NCI-H526 (cell line): ENCODE results near the gene RNF7.
"Not testable (repeated sequence)": the region's sequence is repeated elsewhere in the genome, so short reads cannot be mapped to it uniquely, and the experiment has no call there.

Experiments
- DNase-seq, 2 experiments: peaks; one replicate each; lab custom pipeline; 2025; lab: John Stamatoyannopoulos, UW

The RNF7 gene

DNA sequence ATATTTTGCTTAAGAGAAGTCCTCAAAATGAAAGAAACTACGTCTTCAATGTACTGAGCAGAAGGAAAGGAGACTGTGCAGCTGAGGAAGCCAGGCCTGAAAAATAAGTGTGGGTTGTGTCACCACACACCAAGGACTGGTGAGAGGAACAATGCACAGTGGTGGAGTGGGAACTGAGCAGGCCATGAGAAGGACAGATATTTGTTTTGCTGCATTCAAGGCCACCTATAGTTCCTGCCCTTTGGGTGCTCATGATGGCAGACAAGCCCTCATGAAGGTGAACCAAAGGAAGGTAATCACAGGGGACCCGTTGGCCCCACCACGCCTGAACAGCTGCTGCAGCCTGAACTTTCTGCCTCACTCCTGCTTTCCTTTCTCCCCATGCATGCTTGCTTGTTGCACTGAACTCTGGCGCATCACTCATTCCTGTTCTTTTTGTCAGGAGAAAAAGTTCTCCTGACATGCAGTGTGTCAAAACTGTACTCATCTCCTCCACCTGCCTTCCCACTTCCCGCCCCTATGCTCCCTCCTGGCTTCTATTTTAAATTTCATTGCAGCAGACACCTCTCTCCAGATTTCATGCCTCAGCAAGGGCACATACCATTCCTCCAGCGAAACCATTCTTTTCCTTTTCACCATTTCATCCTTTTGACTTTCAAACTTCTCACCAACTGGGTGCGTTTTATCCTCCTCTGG lies 2.2 kb upstream of the RNF7 start:
- no peak for DNase-seq

- DNase-seq = no peak
These were observed 1.0 kb upstream of the RNF7 start for GRCh38 chr3:141737093-141737492.

GRCh38 chr3:141737678-141738021 lies 448 bp upstream of the RNF7 start:
- no peak for DNase-seq

DNA sequence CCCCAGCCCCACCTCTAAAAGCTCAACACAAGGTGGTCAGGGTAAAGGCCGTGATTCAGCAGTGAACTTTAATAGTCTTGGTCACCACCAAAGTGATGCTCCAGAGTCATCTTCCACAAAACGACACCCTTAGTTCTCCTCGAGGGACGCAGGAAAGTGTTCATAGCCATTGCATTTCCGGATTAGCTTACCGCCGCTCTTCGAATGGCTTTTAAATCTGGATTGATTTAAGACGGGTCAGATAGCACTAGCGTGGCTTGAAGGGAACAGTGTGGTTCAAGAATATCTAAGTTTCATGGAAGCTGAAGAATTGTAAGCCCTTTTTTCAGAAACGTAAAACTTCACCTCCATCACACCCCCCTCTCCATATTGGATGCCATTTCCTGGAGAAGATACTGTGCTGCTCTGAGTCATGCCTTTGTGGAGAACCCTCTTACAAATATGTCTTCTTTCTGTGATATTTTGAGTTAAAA lies 829 bp downstream of the RNF7 start:
- peak in 1 of 2 experiments; percentile 47 for DNase-seq

GRCh38 chr3:141739731-141740130 lies 1.6 kb downstream of the RNF7 start:
- DNase-seq = no peak

- no peak for DNase-seq
These were observed 2.3 kb downstream of the RNF7 start for GRCh38 chr3:141740349-141740748.

- DNase-seq = no peak
These were observed 5.2 kb downstream of the RNF7 start for GRCh38 chr3:141743305-141743704.

DNA sequence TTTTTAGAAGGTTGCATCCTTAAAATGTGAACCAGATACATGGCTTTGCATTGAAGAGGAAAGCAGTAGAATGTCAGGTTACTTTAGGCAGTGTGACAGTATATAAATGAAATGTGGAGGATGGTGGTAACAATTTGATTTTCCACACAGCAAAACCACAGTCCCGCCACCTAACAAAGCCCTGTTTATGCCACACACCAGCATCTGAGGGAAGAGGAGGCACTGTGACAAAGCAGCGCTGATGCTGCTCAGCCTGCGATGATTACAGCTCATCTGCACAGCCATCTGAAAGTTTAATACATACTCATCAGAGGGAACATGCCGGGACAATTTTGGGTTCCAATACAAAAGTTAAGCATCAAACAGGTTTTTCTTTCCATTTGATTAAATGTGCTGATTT lies 8.9 kb downstream of the RNF7 start:
- DNase-seq = no peak

DNA sequence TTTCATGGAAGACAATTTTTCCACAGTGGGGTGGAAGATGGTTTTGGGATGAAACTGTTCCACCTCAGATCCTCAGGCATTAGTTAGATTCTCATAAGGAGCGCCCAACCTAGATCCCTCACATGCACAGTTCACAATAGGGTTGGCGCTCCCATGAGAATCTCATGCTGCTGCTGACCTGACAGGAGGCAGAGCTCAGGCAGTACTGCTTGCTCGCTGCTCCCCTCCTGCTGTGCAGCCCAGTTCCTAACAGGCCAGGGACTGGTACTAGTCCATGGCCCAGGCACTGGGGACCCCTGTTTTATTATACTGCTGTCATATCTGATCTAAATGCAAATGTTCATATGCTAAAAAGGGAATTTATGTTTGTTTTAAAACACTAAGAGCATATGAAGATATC lies 15.3 kb downstream of the RNF7 start:
- DNase-seq = peak in 1 of 2 experiments; percentile 17

DNA sequence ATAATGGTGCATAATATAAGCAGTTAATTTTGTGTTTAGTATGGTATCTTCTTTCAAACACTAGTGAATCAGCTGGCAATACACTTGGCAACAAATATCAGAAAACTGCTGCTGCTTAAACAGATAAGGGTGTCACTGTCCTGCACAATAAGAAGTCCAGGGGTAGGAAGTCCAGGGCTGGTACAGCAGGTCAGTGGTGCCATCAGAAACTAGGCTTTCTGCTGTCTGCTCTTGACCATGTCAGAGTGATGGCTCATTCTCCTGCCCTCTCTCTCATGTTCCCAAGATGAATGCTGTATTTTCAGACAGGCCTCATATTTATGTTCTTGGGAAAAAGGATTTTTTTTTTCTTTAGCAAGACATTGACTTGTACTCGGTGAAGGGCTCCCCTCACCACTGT lies 15.9 kb downstream of the RNF7 start:
- no peak for DNase-seq

DNA sequence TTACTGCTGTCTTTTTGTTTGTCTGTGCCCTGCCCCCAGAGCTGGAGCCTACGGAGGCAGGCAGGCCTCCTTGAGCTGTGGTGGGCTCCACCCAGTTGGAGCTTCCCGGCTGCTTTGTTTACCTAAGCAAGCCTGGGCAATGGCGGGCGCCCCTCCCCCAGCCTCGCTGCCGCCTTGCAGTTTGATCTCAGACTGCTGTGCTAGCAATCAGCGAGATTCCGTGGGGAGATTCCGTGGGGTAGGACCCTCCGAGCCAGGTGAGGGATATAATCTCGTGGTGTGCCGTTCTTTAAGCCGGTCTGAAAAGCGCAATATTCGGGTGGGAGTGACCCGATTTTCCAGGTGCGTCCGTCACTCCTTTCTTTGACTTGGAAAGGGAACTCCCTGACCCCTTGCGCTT lies 24.5 kb downstream of the RNF7 start:
- DNase-seq = not testable (repeated sequence)

DNA sequence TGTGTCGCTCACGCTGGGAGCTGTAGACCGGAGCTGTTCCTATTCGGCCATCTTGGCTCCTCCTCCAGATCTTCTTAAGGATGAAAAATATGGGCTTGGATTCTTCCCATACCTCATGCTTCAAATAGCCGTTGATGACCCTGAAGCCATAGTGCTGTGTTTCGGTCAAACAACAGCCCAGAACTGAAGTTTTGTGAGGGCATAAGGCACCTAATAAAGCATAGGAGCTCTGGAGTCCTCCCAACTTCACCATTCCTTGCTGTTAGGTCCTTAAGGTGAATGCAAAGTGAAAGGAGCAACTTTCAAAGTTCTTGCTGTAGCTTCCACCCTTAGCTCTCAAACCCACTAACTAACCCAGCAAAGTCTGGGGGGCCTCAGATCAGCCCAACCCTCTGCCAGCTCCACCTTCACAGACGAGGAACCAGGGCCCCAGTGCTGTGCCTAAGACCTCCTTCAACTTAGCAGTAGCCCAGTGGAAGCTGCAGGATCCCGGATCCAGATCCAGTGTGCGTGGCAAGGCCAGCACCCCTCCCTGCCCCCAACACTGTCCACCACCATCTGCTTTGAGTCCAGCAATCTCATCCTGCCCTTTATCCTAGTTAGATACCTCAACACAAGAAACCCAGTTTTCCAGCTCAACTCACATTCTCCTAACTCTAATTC lies 25.1 kb downstream of the RNF7 start, which contains the start of gene GRK7:
Gene GRK7, plus strand, starts transcription at position 321 of the 663 bp plus-strand sequence. CDS start 14,877 bp downstream, outside the sequence.
- no peak for DNase-seq

DNA sequence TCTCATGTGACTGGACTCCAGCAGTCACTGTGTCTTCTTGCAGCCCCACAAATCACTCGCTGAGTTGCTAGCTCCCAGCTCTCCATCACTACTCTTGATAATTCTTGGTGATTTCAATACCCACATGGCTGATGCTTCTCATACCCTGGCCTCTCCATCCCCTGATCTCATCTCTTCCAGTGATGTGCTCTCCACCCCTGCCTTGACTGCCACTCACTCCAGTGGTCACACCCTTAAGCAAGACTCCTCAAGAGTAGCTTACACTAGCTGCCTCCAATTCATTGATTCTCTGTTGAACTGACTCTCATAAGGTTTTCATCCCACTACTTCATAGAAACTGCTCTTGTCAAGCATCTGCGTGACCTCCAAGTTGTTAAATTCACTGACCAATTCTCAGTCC lies 25.9 kb downstream of the RNF7 start:
- no peak for DNase-seq

DNA sequence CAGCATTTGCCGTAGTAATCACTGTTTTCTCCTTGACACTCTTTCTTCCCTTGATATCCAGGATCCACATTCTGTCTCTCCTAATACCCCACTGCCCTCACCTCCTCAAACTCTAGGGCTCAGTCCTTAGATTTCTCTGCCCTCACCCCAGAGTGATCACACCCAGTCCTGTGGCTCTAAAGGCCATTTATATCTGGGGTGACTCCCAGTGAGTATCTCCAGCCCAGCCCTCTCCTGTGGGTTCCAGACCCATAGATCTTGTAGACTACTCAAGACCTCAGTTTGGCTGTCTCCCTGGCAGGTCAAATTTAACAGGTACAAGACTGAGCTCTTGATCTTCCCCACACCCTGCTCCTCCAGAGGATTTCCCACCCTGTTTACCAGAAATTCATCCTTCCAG lies 26.4 kb downstream of the RNF7 start:
- no peak for DNase-seq

DNA sequence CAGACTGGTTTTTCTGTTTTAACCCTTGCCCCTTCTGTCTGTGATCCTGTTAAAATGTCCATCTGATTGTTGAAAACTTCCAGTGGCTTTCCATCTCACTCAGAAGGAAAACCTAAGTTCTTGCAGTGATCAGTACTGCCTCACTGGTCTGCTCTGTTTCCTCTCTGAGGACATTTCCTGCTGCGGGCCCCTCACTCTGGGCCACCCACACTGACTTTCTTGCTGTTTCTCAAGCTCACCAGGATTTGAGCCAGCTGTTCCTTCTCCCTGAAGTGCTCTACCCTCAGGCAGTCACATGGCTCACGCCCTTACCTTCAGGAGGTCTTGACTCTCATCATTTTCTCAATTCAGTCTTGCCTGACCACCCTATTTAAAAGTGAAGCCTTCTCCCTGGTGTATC lies 26.9 kb downstream of the RNF7 start:
- DNase-seq = no peak

GRCh38 chr3:141767066-141767465 lies 29.0 kb downstream of the RNF7 start:
- DNase-seq = no peak

DNA sequence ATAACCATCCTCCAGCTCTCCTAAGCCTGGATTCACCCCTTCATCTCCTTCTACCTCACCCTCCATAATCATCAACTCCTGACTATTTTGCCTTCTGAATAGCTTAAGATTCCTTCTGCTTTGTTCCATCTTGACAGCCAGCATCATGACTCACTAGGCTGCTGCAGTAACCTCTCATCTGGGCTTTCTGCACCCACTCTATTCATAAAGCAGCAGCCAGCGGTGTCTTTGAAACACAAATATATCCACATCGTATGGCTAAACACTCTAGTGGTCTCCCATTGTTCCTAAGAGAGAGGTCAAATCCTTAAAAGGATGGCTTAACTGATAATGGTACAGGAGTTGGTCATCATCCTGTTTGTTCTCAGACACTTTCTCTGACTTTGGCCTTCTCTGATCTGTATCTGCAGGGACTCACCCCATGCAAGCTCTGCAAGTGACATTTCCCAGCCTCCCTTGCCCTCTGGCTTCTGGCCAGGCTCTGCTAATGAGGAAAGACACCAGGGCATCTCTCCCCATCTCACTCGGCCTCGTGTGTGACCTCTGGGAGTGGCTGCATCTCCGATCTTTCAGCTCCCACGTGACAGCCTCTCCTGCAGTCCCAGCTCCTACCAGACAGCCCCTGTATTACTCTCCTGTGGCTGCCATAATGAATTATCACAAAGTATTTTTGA lies 31.3 kb downstream of the RNF7 start:
- DNase-seq = no peak

DNA sequence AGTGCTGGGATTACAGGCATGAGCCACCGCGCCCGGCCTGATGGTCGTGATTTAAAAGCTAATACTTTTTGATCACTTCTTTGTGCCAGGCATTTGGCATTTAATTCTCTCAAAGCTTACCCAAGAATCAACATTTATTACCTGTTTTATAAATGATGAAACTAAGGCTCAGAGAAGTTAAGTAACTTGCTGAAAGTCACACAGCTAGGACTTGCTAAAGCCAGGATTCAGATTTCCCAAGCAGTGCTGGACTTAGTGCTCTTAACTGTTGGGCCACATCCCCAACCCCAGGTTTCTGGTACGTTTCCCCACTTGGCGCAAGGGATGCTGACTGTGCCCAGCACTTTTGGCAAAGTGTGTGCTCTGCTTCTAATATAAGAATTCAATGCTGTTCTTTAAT lies 35.6 kb downstream of the RNF7 start:
- DNase-seq = no peak

DNA sequence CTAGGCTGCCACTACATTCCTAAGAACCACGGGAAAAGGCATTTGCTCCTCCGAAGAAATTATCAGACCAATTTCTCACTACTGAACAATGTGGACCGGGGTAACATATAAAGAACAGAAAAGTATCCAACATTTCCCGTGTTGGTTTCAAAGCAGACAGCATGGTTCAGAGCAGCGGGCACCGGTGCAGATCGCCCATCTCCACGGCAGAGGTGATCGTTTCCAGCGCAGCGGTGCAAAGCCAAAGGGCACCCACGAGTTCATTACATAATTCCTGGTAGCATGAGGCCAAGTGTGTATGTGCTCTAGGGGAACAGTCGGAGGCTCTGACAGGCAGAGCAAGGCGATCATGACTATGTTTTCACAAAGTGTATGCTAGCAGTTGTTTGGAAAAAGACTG lies 38.3 kb downstream of the RNF7 start:
- no peak for DNase-seq

DNA sequence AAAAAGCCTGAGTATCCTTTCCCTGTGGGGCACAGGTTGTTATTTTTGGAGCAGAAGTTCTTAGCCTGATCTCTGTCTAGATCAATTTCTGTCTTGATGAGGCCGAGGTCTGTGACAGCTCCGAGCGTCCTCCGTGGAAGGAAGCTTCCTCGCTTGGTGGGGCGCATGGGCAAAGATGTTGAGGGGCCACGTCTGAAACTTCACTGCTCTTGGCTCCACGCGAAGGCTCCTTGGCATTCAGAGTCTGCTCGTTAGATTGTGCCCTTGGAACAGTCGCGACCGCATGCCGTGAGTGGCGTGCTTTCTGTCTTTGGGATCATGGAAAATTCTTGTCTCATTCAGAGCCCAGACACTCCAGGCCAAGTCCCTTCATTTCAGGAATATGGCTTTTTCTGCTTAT lies 38.8 kb downstream of the RNF7 start:
- DNase-seq = no peak

DNA sequence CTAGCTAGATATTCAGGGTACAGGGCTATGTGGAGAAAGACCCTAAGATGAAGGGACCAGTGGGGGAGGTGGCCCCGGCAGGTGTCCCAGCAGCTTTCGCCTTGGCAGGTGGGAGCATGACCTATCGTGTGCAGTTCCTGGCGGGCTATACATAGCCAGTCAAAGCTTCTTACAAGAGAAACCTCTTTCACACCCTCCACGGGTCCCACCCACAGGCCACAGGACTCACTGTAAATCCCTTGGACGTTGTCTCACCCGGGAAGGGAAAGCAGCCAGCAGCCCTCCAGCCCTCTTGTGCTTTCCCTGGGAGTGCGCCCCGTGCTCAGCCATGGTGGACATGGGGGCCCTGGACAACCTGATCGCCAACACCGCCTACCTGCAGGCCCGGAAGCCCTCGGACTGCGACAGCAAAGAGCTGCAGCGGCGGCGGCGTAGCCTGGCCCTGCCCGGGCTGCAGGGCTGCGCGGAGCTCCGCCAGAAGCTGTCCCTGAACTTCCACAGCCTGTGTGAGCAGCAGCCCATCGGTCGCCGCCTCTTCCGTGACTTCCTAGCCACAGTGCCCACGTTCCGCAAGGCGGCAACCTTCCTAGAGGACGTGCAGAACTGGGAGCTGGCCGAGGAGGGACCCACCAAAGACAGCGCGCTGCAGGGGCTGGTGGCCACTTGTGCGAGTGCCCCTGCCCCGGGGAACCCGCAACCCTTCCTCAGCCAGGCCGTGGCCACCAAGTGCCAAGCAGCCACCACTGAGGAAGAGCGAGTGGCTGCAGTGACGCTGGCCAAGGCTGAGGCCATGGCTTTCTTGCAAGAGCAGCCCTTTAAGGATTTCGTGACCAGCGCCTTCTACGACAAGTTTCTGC lies 40.1 kb downstream of the RNF7 start:
- DNase-seq = no peak

DNA sequence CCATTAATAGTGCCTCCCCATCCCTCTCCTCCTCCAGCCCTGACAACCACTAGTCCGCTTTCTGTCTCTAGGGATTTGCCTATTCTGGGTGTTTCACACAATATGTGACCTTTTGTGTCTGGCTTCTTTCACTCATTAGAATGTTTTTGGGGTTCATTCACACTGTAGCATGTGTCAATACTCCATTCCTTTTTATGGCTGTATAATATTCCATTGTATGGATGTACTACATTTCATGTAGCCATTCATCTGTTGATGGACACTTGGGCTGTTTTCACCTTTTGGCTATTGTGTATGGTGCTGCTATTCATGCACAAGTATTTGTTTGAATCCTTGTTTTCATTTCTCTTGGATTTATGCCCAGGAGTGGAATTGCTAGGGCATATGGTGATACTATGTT lies 41.6 kb downstream of the RNF7 start:
- no peak for DNase-seq
